ENCODE results near the gene USP31.

Gene USP31

DNA sequence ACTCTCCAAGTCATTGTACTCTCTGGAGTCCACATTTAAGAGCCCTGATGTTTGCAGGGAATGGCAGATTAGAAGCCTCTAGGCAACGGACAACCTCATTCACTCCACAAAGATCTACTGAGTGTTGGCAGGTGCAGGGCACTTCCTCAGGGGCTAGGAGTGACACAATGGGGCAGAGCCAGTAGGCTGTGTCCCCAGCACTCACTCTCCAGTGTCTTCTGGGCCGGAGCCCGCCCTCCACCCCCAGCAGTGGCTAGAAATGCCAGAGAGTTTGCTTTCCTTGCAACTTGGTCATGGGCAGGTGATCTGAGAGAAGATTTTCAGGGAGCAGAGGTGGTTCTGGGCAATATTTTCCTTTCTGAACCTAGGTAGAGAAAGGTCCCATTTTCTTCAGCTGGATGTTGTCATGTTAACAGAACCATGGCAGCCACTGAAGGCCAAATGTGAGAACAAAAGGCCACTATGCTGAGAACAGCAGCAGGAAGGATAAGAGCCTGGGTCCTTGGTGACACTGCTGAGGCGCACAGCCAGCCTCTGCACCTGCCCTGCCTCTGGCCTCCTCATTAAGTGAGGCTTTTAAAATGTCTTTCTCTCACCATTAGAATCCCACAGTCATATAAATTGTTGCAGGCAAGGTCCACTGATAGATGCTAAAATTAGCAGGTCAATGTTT is 96.2 kb downstream of the USP31 start:
- no peak for DNase-seq

DNA sequence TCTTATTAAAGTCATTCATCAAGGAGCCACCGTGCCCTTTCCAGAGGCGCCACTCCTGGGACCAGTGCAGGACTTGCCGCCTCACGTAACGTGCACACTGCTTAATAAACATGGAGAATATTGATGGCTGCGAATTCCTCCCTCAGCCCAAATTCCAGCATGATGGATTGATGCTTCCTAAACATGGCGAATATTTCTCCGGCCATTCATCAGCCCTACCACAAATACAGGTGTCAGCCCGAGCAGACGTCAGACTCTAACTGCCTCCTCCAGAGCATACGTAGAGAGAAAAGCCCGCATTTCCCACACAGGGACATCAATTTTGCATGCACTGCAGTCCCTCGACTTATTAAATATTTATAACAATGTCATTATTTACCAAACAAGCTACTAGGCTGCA is 97.0 kb downstream of the USP31 start:
- no peak for DNase-seq

DNA sequence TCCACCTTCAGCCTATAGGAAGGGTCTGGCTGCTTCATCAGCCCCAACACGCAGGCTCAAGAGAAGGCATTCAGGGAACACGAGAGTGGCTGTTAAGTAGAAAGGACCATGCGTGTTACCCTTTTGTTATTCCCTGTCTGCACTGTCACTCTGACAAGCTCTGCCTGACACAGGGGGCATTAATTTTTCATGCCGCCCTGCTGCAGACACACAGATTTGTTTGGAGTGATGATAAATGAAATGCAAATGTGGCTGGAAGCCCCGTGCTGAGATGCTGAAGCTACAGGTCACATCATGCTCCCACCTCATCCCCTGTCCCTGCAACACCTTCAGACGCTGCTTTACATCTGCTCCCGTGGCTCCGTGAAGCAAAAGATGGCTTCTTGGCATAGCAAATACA is 97.7 kb downstream of the USP31 start:
- DNase-seq: no peak

DNA sequence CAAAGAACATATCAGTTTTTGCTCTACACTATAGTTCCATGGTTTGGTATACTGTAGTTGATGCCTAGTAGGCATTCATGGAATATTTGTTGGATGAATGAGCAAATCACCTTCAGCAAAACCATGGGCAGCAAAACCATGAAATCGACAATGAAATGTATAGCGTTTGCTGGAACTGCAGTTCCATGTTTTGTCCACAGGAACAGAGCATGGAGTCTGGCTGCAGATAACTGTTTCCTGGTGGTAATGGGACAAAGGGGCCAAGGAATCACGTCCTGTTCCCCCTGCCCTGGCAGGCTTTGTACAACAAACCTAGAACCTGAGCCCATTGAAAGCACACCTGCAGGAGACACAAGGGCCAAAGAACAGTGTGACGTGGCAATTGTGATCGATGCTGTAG is 101.1 kb downstream of the USP31 start:
- no peak for DNase-seq

DNA sequence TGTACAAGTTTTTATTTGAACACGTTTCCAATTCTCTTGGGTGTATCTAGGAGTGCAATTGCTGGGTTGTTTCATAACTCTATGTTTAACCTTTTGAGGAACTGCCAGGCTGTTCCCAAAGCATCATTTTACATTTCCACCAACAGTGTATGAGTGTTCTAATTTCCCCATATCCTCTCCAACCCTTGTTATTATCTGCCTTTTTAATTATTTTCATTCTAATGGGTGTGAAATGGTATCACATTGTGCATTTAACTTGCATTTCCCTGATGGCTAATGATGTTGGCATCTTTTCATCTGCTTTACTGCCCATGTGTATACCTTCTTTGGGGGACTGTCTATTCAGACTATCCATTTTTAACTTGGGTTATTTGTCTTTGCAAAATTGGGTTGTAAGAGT is 104.2 kb downstream of the USP31 start:
- DNase-seq: no peak

DNA sequence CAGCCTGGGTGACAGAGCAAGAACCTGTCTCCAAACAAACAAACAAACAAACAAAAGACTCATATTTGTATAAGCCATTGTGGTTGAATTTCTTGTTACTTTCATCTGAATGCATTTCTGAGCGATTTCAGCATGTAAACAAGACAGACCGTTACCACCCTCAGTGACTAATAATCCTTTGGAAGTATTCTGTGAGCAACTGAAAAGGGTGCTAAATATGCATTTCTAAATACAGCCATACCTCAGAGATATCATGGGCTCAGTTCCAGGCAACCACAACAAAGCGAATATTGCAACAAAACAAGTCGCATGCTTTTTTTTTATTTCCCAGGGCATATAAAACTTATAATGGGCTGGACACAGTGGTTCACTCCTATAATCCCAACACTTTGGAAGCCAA is 109.0 kb downstream of the USP31 start:
- no peak for DNase-seq

DNA sequence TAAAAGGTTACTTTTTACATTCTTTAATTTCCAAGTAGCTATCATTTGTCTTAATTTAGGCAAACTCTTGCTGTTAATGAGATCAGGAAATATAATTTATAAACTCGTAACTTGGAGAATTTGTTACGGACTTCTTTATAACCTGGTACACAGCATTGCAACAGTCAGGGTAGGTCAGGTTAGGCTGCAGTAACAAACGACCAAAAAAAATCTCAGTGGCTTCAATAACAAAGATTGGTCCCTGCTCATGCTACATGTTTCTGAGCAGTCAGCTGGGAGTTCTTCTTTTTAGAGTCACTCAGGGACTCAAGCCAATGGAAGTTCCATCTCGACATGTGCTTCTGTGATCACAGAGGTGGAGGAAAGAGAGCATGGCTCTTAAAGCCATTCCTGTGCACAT is 110.1 kb downstream of the USP31 start:
- no peak for DNase-seq

DNA sequence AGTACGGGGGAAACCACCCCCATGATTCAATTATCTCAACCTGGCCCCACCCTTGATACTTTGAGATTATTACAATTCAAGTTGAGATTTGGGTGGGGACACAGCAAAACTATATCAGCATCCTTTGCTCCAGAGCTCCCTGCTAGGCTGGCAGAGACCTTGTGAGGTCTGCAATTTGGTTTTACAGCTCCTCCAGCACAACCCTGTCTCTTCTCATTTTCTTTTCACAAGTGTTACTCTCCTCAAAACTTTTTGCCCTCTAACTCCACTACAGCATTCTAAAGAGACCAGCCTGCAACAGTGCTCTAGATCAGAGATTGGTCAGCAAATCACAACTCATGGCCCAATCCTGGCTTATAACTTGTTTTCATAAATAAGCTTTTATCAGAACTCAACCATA is 114.0 kb downstream of the USP31 start:
- DNase-seq: no peak

DNA sequence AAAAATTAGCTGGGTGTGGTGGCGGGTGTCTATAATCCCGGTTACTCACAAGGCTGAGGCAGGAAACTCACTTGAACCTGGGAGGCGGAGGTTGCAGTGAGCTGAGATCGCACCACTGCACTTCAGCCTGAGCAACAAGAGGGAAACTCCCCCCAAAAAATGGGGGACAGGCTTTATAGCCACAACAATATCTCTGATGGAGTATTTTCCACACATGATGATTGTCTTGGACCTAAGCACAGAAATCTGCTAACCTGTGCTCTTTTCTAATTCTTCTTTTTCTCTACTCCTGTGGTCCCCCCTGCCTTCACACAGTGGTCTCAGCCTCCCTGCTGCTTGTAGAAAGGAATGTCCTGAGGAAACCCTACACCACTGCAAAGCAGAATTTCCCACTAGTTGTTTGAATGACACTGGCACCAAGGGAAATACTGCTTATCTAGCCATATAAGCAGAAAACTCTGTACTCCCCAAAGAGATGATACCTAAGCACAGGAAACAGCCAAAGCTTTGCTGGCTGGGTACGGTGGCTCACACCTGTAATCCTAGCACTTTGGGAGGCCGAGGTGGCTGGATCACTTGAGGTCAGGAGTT is 117.6 kb downstream of the USP31 start:
- DNase-seq: no peak

DNA sequence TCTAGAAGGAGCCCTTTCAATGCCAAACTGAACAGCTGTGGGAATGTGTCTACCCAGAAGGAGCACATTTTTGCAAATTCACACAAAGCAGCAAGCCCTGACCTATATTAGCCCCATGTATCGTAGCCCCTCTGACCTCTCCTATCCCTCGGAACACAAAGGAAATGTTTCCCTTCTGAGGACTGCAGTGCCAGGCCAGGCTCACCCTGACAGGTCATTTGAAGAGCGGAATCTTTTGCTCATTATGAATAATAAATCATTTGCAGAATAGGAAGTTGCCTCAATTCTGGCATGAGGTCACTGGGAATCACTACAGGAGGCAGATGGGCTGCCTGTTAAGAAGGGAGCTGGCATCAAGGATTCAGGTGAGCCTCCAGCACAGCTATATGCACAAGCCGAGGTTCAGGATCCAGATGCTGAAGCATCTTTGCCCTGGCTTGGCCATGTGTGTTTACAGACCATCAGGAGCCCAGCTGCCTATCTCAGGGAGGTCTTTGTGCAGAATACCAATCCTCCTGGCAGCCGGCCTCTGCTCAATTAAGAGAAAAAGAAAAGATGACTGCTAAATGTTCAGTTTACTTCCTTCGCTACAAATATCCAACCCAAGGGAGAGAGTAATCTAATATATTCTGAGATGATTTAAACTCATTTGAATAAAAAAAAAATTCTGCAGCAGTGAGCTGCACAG is 119.4 kb downstream of the USP31 start:
- no peak for DNase-seq

DNA sequence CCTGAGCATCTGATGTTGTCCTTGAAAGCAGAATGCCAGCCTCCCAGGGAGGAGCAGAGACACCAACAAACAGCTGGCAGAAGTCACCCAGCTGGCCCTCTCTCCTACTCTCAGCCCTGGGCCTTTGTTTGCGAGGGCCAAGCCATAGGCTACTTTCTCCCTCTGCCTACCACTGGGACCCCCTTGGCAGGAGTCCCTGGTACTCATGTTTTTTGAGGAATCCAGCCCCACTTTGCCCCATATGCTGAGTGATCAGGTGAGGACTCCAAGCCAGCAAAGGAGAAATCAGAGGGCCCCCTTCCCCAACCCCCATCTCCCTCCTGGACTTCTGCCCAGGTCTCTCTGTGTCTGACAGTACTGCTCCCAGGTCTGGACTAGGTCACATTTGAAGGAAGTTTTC is 121.9 kb downstream of the USP31 start:
- no peak for DNase-seq

DNA sequence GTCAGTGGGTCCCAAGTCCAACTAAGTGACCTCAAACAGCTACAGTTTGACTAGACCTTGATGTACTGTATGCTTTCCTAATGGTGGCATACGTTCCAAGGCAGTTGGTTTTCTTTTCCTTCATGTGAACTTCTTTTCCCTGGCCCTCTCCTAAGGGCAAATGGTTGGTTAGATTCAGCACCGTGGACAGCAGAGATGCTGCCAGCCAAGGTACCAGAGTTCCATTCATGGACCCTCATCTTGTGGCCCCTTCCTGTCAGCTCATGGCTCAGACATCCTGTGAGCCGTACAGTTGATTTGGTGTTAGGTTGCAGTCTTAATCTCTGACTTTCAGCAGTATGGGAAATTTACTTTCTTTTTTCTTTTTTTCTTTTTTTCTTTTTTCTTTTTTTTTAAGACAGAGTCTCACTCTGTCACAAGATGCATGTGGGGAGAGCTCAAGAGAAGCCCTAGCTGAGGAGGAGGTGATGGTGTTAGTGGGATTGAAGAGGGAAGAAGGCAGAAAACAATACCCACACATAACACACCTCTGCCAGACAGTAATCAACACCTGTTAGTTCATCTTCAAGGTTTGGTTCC is 122.4 kb downstream of the USP31 start:
- no peak for DNase-seq

DNA sequence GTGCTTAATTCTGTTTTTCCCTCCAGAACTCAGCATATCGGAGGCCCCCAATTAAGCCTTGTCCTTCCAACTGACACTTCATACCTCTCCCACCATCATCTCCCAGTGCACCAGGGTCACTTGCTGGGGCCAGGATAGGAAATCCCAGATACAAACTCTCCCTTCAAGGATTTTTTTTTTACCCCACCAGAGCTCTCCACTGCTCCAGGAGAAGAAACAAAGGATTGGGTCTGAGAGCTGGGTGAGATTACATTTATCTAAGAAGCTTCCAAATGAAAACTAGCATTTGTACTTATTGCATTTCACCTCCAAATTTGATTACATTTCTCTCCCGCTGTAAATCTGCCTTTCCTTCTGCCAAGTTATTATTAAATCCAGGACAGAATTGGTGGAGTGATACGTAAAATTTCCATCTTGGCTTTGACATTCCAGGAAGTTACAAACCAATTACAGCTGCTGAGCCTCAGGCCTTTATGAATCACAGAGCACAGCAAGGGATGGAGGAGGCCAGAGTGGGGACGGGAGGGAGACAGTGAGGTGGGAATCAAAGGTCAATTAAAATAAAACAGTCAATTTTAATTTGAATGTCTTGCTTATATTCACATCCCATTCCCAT is 123.5 kb downstream of the USP31 start:
- DNase-seq: no peak

DNA sequence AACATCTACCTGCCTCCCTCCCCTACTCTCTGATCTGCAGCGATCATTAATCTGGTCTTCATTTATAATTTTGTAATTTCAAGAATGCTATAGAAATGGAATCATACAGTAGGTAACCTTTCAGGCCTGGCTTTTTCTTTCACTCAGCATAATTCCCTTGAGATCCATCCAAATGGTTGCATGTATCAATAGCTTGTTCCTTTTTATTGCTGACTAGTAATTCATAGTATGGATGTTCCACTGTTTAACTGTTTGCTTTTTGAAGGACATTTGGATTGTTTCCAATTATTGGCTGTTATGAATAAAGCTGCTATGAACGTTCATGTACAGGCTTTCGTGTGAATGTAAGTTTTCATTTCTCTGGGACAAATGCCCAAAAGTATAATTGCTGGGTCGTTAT is 125.2 kb downstream of the USP31 start:
- DNase-seq: no peak

DNA sequence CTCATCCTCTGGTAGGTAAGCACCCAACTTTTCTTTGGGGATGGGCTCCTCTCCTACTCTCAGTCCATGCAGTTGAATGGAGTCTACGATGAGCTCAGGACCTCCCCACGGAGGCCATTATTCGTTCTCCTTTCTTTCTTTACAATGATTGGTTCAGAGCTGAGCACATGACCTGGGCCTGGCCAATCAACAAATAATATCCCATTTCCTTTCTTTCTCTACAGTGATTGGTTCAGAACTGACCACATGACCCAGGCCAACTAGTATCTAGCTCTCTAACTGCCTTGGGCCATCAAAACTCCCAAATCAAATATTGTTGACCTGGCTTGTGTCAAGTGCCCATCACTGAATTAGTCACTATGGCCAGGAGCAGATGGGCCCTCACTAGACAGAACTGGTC is 129.2 kb downstream of the USP31 start:
- DNase-seq: no peak

DNA sequence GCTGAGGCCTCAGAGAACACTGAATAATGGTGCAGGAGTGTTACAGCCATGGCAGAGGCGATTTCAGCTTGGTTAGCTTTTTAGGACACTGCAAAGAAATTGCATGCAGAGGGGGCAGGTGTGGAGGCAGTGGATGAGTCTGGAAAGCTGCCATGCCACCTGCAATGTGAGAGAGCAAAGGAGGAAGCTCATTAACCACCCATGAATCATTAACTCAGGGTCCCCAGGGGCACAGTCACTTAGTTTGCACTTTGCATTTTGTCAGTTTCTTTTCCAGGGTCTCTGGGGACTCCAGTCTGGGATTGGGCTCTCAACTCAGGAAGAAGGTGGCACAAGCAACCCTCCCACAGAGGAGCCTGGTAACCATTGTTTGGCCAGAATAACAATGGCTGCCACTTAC is 132.9 kb downstream of the USP31 start:
- no peak for DNase-seq

DNA sequence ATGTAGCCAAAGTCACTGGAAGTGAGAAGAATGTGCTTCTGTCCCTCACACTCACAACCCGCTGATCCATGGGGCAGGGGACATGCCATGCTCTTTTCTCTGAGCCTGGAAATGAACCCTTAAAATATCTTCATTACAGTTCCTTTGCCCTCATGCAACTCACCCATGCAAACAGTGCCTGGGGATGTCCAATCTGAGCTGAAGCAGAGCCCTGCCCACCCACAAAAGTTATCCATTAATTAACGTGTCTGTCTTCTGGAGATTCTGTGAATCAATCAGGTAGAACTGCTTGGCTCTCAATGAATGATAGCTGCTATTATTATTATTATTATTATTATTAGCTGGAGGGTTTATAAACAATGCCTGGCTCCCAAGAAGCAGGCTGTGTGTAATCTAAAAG is 133.7 kb downstream of the USP31 start:
- DNase-seq: no peak

DNA sequence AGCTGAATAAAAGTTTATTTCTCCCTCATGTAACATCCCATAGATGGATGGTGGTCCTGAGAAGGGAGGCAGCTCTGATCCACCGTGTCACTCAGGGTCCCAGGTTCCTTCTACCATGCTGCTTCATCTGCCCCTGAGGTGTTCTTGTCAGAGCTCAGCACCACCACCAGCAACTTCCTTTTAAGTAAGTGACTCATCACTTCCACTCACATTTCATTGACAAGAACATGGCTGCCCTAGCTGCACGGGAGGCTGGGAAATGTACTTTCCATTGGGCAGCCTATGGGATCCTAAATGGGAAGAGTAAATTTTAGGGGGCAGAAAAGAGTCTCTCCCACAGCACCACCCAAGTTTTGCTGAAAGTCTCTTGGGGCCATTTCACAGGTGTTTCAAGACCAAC is 134.7 kb downstream of the USP31 start:
- no peak for DNase-seq
